ENCODE measurements around the gene EXOSC6. TPM values are rescaled to one million over a fixed set of nuclear protein-coding genes. Genes with fewer than 3 reads are reported as not detected.
"Not testable (repeated sequence)": the region's sequence is repeated elsewhere in the genome, so short reads cannot be mapped to it uniquely, and the experiment has no call there.

EXOSC6 gene
- total RNA-seq, 1 experiment from 2014 or later = 22.6 TPM

DNA sequence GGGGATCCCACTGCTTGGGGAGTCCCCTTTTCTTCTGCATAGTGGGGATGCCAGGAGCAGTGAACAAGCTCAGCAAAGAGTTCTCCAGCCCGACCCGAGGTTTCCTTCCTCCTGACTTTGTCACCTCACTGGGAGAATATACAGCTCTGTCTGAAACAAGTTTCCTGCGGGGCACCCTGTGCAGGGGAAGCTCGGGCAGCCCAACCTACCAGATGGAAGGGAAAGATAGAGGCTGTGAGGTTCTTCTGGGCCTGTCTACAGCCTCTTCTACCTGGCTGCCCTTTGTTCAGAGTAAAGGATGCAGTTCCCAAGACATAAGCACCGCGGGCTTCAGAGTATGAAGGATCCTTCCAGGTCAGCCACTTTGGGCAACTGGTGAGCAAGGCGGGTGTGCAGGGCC lies 54.1 kb downstream of the EXOSC6 start:
- not testable (repeated sequence) for H3K4me1 ChIP-seq; DNase-seq; H3K9me3 ChIP-seq (replicated peaks); H3K36me3 ChIP-seq; H3K27ac ChIP-seq; H3K27me3 ChIP-seq; H3K4me3 ChIP-seq

Other genes starting within 250 kb of the EXOSC6 start
- 19.8 and 21.8 TPM in 2 replicates for gene PDPR, start 137.6 kb downstream of the EXOSC6 start, total RNA-seq (2014; rRNA removed; shearing (Covaris generic))
- 0.38 and 1.1 TPM in 2 replicates for gene CLEC18C, start 78.2 kb downstream of the EXOSC6 start, total RNA-seq (2014; rRNA removed; shearing (Covaris generic))
- gene AARS1, start 37.6 kb upstream of the EXOSC6 start, total RNA-seq (2014; rRNA removed; shearing (Covaris generic)) = 32.4 and 36.5 TPM in 2 replicates
- 17.5 and 23.9 TPM in 2 replicates for gene DDX19B, start 47.2 kb upstream of the EXOSC6 start, total RNA-seq (2014; rRNA removed; shearing (Covaris generic))
- gene DDX19A, start 95.0 kb upstream of the EXOSC6 start, total RNA-seq (2014; rRNA removed; shearing (Covaris generic)) = 36.3 and 37.1 TPM in 2 replicates
- gene ST3GAL2, start 187.2 kb upstream of the EXOSC6 start, total RNA-seq (2014; rRNA removed; shearing (Covaris generic)) = 13.6 TPM in 2 replicates
- 1.6 and 1.9 TPM in 2 replicates for gene FCSK, start 202.7 kb upstream of the EXOSC6 start, total RNA-seq (2014; rRNA removed; shearing (Covaris generic))